Eye (tissue), 1 donor: ENCODE data around the gene SDC1.

Experiments
- DNase-seq: peaks from one replicate; pipeline ENCODE4 v3.0.0-alpha.2; 2015

SDC1 gene

GRCh38 chr2:20168727-20169696 is 55.9 kb downstream of the SDC1 start:
- DNase-seq: no peak

DNA sequence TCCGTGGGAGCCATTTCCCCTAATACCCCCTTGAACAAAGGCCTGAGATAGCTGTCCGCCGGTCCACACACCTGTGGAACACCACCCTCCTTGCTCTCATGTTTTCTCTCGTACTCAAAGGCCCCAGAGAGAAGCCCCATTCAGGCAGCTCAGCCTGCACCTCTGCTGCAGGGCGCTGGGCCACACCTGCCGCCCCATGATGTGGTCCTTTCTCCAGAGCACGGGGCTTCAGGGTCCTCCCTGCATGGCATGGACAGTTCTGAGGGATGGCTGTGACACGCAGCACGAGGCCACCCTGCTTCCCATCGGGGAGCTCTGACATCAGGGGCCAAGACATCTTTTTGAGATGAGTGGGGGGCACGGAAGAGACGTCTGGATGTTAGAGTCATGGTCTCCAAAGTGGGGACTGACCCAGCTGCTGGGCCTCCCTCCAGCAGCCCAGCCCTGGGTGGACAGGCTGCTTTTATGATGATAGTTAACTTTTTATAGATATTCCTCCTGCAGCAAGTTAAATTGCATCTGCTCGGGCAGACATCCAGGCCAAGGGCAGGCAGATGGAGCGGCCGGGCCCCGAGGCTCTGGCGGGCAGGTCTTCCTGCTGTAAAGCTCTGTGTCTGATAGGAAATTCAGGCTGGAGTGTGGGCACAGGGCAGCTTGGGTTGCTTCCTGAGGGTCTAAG is 56.7 kb downstream of the SDC1 start:
- no peak for DNase-seq

DNA sequence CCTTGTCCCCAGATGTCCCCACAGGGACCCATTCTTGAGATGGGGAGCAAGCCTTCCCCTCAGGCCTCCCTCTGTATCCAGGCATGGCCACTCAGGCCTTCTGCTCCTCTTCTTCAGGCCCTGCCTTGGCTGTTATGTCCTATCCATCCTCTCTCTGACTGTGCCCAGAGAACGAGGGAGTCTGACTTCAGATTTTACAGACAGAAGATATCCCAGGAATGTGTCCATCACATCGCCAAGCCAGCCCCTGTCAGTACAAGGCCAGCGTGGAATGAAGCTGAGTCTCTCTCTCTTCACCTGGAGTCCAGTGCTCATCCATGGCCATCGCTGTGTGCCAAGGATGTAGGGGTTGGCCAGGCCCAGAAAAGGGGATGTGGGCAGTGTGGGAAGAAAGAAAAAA is 57.6 kb downstream of the SDC1 start:
- DNase-seq: no peak

DNA sequence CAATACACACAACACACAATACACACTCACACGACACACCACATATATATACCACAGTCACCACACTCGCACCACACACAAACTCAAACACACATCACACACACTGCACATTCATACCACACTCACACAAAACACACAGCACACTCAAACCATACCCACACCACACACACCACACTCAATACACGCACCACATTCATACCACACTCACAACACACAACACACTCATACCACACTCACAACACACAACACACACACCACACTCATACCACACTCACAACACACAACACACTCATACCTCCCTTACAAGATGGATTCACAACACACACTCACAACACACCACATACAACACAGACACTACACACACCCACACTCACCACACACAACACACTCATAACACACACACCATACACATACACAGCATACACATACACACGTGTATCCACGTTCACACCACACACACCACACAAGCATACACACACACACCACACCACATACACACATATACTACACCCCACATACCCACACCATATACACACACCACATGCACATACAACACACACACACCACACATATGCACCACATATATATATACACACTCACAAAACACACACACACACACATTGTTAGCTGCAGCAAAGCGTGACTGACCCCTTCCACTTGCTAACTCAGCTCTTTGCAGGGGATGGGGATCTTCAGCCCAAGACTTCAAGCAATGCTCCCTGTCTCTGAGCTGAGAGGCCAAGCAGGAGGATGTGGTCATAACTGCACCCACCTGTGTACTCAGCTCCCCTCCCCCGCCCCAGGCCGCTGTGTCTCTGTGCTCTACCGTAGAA is 59.0 kb downstream of the SDC1 start:
- DNase-seq: no peak

- DNase-seq: no peak
These were observed 60.0 kb downstream of the SDC1 start for GRCh38 chr2:20164734-20165478.

- no peak for DNase-seq
These were observed 60.7 kb downstream of the SDC1 start for GRCh38 chr2:20164061-20164733.

GRCh38 chr2:20159411-20160070 is 65.4 kb downstream of the SDC1 start:
- DNase-seq: no peak

- DNase-seq: no peak
These were observed 67.6 kb downstream of the SDC1 start for GRCh38 chr2:20157193-20157891.

DNA sequence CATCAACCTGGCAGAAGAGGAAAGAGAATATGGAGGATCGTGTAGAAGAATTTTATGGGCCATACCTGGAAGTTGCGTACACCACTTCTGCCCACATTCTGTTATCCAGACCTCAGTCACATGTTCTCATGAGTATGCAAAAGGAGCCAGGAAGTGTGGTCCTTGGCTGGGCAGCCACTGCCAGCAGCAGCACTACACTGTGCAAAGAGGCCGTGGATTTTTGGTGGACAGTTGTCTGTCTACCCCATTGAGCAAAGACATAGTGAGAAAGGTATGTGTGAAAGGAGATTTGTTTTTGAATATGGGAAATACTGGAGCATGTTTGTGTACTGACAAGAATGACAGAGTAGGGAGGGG is 68.1 kb downstream of the SDC1 start:
- no peak for DNase-seq

GRCh38 chr2:20156076-20156759 is 68.7 kb downstream of the SDC1 start:
- no peak for DNase-seq

DNA sequence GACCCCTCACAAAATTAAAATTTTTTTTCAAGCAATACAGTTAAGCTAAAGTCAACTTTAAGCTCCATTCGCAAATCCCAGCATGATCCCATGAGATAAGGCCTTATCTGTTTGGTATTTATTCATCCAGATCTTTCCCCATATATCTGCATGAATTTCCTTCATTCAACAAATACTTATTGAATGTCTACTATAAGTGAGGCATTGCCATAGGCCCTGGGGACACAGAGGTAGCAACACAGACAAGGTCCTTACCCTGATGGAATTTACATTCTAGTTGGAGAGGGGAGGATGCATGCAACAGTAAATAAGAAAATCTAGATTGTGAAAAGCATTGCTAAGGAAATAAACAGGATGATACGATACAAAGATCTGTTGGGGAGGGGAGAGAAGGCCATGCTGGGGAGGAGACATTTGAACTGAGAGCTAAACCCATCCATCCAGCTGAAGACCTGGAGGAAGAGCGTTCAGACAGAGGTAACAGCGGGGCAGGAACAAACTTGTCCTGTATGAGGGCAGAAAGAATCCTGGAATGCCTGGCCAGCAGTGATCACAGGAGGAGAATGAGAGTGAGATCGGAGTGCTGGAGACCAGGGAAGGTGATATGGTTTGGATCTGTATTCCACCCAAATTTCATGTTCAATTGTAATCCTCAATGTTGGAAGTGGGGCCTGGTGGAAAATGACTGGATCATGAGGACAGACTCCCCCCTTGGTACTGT is 71.6 kb downstream of the SDC1 start:
- DNase-seq: no peak

DNA sequence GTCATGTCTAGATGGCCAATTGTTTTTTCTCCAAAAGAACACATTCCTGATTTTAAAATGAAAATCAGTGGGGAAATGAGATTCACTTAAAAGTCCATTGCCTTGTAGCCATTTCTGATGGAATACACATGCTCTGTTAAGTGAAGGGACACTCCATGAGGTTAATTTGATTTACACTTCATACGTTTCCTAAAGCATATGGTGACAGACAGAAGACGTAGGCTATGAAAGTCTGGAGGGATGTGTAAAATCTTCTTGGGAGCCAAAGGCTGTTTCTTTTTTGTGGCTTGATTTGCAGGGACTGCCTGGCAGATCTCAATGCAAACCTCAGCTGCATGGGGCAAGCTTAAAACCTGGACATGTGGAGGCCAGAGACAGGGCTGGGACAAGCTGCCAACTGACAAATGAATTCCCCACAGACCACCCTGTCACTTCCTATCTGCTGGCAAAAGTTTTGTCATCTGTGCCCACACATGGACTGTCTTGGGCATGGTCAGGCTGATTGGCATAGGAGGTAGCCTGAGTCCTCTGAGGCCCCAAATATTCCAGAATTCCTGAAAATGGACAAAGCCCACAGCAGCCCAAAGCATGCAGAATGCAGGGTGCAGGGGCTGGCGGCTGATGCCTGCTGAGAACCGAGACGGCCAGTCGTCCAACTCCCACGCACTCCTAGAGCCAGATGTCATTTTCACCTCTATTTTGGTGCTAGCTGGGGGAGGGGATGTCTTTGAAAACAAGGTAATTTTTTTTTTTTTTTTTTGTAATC is 73.9 kb downstream of the SDC1 start:
- no peak for DNase-seq
